Choroid plexus epithelial cell (primary cell): ENCODE measurements around the gene FIP1L1.
A peak's percentile ranks its signal among the peaks of the same experiment; 100 is the strongest.

Source experiments
- DNase-seq: peaks from one replicate; pipeline ENCODE4 v3.0.0-alpha.2; 2010; ENCODE audit warnings: low read depth
- H3K4me3 ChIP-seq: 2 replicates; pipeline ENCODE4 v1.5.1; 2011; ENCODE audit warnings: low read depth, mild to moderate bottlenecking, control low read depth, low read length, moderate library complexity
- CTCF ChIP-seq: conservative IDR thresholded peaks from 2 replicates; pipeline ENCODE4 v1.5.1; 2011; ENCODE audit warnings: low read depth, mild to moderate bottlenecking, control low read depth, inconsistent platforms, low read length, moderate library complexity

Gene FIP1L1

GRCh38 chr4:53490161-53490956 is 112.9 kb downstream of the FIP1L1 start:
- TF ChIP-seq CTCF: no peak
- DNase-seq: peak; percentile 14

GRCh38 chr4:53490965-53491622 is 113.7 kb downstream of the FIP1L1 start:
- peak; percentile 96 for DNase-seq

More at GRCh38 chr4:53490161-53490956, 112.9 kb downstream of the FIP1L1 start:
- no peak overlapping the region for H3K4me3 ChIP-seq

DNA sequence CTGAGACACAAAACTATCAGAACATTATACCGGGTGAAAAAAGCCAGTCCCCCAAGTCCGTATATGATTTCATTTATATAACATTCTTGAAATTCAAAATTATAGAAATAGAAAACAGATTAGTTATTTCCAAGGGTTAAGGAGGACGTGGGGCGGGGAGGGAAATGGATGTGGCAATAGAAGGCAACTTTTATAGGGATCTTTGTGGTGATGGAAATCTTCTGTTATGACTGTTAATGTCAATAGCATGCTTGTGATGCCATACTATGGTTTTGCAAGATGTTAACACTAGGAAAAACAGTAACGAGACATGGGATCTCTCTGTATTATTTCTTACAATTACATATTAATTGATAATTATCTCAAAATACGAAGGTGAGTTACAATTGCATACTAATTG is 117.4 kb downstream of the FIP1L1 start:
- no peak for TF ChIP-seq CTCF
- no peak overlapping the region for H3K4me3 ChIP-seq
- DNase-seq: no peak

More at GRCh38 chr4:53490965-53491622, 113.7 kb downstream of the FIP1L1 start:
- peak; percentile 75 for TF ChIP-seq CTCF
- no peak overlapping the region for H3K4me3 ChIP-seq

- no peak overlapping the region for H3K4me3 ChIP-seq
- TF ChIP-seq CTCF: peak; percentile 51
- DNase-seq: peak; percentile 85
Observed at GRCh38 chr4:53497487-53498244, 120.2 kb downstream of the FIP1L1 start.

GRCh38 chr4:53498706-53499105 is 121.3 kb downstream of the FIP1L1 start:
- H3K4me3 ChIP-seq: no peak overlapping the region
- TF ChIP-seq CTCF: no peak
- DNase-seq: no peak

- H3K4me3 ChIP-seq: no peak overlapping the region
- TF ChIP-seq CTCF: no peak
- DNase-seq: no peak
Observed at GRCh38 chr4:53499791-53500190, 122.3 kb downstream of the FIP1L1 start.
